T-helper 1 cell treated with Interleukin-12 subunit alpha and Interleukin-12 subunit beta and Interleukin-4 antibody, amounts not matched to agents 30 μg/mL and 1 μg/mL, for 36 hours (primary cell): ENCODE data around the gene ZNF273.
"Not testable (repeated sequence)": the region's sequence is repeated elsewhere in the genome, so short reads cannot be mapped to it uniquely, and the experiment has no call there.

Experiments
- H3K27ac Mint-ChIP-seq: one replicate; pipeline ENCODE4 v1.8.0; 2021; ENCODE audit warnings: mild to moderate bottlenecking, mixed read lengths
- H3K27me3 Mint-ChIP-seq: one replicate; pipeline ENCODE4 v1.8.0; 2021; ENCODE audit warnings: low read depth, mixed read lengths
- H3K36me3 Mint-ChIP-seq: one replicate; pipeline ENCODE4 v1.8.0; 2021; ENCODE audit warnings: low read depth, mixed read lengths
- H3K4me1 Mint-ChIP-seq: one replicate; pipeline ENCODE4 v1.8.0; 2021; ENCODE audit warnings: low read depth, mixed read lengths
- H3K4me3 Mint-ChIP-seq: one replicate; pipeline ENCODE4 v1.8.0; 2021; ENCODE audit warnings: mild to moderate bottlenecking, moderate library complexity, mixed read lengths
- H3K9me3 Mint-ChIP-seq: one replicate; pipeline ENCODE4 v1.8.0; 2021; ENCODE audit warnings: mixed read lengths

Gene ZNF273

GRCh38 chr7:64902806-64903721, at the start of gene ZNF273:
Gene ZNF273, plus strand, starts transcription at chr7:64903273. Its CDS starts 45 bp downstream, at chr7:64903318.
- Mint-ChIP-seq H3K9me3 (peaks cover 10% of the 10 kb centered on the region), H3K27ac (peak within 1 kb of the TSS; percentile 91), H3K4me1 (peaks cover 31% of the 10 kb centered on the region), H3K27me3 (no peaks in the 10 kb centered on the region), H3K36me3 (peaks cover 23% of the 10 kb centered on the region), H3K4me3 (peak within 1 kb of the TSS; percentile 91)

GRCh38 chr7:64853679-64854078, 49.4 kb upstream of the ZNF273 start:
- H3K4me1 Mint-ChIP-seq = no peaks in the 10 kb centered on the region
- no peaks in the 10 kb centered on the region for H3K27me3 Mint-ChIP-seq
- H3K36me3 Mint-ChIP-seq = no peaks in the 10 kb centered on the region
- peaks cover 5% of the 10 kb centered on the region for H3K9me3 Mint-ChIP-seq
- no peak overlapping the region for H3K4me3 Mint-ChIP-seq
- H3K27ac Mint-ChIP-seq = no peak overlapping the region

- Mint-ChIP-seq H3K9me3 (no peaks in the 10 kb centered on the region), H3K4me3 (no peak overlapping the region), H3K27ac (no peak overlapping the region), H3K27me3 (no peaks in the 10 kb centered on the region), H3K36me3 (no peaks in the 10 kb centered on the region), H3K4me1 (no peaks in the 10 kb centered on the region)
These were observed 48.1 kb upstream of the ZNF273 start for GRCh38 chr7:64854969-64855368.

- no peak overlapping the region for H3K27ac Mint-ChIP-seq
- H3K9me3 Mint-ChIP-seq = peaks cover 25% of the 10 kb centered on the region
- no peaks in the 10 kb centered on the region for H3K27me3 Mint-ChIP-seq
- H3K4me3 Mint-ChIP-seq = no peak overlapping the region
- no peaks in the 10 kb centered on the region for H3K4me1 Mint-ChIP-seq
- no peaks in the 10 kb centered on the region for H3K36me3 Mint-ChIP-seq
These were observed 40.1 kb upstream of the ZNF273 start for GRCh38 chr7:64863021-64863420.

GRCh38 chr7:64863530-64863929, 39.5 kb upstream of the ZNF273 start:
- H3K9me3 Mint-ChIP-seq = peaks cover 30% of the 10 kb centered on the region
- not testable (repeated sequence) for H3K4me3 Mint-ChIP-seq, H3K36me3 Mint-ChIP-seq, H3K4me1 Mint-ChIP-seq, H3K27ac Mint-ChIP-seq, H3K27me3 Mint-ChIP-seq

GRCh38 chr7:64863969-64864368, 39.1 kb upstream of the ZNF273 start:
- Mint-ChIP-seq H3K4me1 (no peaks in the 10 kb centered on the region), H3K27me3 (no peaks in the 10 kb centered on the region), H3K27ac (no peak overlapping the region), H3K36me3 (no peaks in the 10 kb centered on the region), H3K4me3 (no peak overlapping the region), H3K9me3 (peaks cover 34% of the 10 kb centered on the region)

GRCh38 chr7:64867863-64868440, 35.1 kb upstream of the ZNF273 start:
- H3K27ac Mint-ChIP-seq = no peak overlapping the region

GRCh38 chr7:64868499-64868898, 34.6 kb upstream of the ZNF273 start:
- peaks cover 49% of the 10 kb centered on the region for H3K9me3 Mint-ChIP-seq
- H3K36me3 Mint-ChIP-seq = no peaks in the 10 kb centered on the region
- no peaks in the 10 kb centered on the region for H3K27me3 Mint-ChIP-seq
- H3K27ac Mint-ChIP-seq = no peak overlapping the region
- H3K4me1 Mint-ChIP-seq = no peaks in the 10 kb centered on the region
- no peak overlapping the region for H3K4me3 Mint-ChIP-seq

More at GRCh38 chr7:64867863-64868440, 35.1 kb upstream of the ZNF273 start:
- no peaks in the 10 kb centered on the region for H3K4me1 Mint-ChIP-seq
- H3K9me3 Mint-ChIP-seq = peaks cover 49% of the 10 kb centered on the region
- H3K36me3 Mint-ChIP-seq = no peaks in the 10 kb centered on the region
- no peaks in the 10 kb centered on the region for H3K27me3 Mint-ChIP-seq
- no peak overlapping the region for H3K4me3 Mint-ChIP-seq

GRCh38 chr7:64869121-64869725, 33.9 kb upstream of the ZNF273 start:
- Mint-ChIP-seq H3K36me3 (no peaks in the 10 kb centered on the region), H3K27me3 (no peaks in the 10 kb centered on the region), H3K27ac (no peak overlapping the region), H3K4me1 (no peaks in the 10 kb centered on the region), H3K4me3 (no peak overlapping the region), H3K9me3 (peaks cover 47% of the 10 kb centered on the region)

GRCh38 chr7:64869912-64870562, 33.0 kb upstream of the ZNF273 start:
- Mint-ChIP-seq H3K27me3 (no peaks in the 10 kb centered on the region), H3K36me3 (no peaks in the 10 kb centered on the region), H3K27ac (no peak overlapping the region), H3K4me1 (no peaks in the 10 kb centered on the region), H3K4me3 (no peak overlapping the region), H3K9me3 (peaks cover 44% of the 10 kb centered on the region)

GRCh38 chr7:64870656-64871055, 32.4 kb upstream of the ZNF273 start:
- Mint-ChIP-seq H3K4me3 (no peak overlapping the region), H3K4me1 (no peaks in the 10 kb centered on the region), H3K27me3 (no peaks in the 10 kb centered on the region), H3K9me3 (peaks cover 44% of the 10 kb centered on the region), H3K27ac (no peak overlapping the region), H3K36me3 (no peaks in the 10 kb centered on the region)

GRCh38 chr7:64871761-64872160, 31.3 kb upstream of the ZNF273 start:
- Mint-ChIP-seq H3K27ac (no peak overlapping the region), H3K27me3 (no peaks in the 10 kb centered on the region), H3K36me3 (no peaks in the 10 kb centered on the region), H3K9me3 (peaks cover 44% of the 10 kb centered on the region), H3K4me1 (no peaks in the 10 kb centered on the region), H3K4me3 (no peak overlapping the region)

GRCh38 chr7:64872351-64873154, 30.5 kb upstream of the ZNF273 start:
- peaks cover 41% of the 10 kb centered on the region for H3K9me3 Mint-ChIP-seq

GRCh38 chr7:64873155-64873500, 29.9 kb upstream of the ZNF273 start:
- Mint-ChIP-seq H3K4me3 (no peak overlapping the region), H3K27ac (no peak overlapping the region), H3K4me1 (peaks cover 2% of the 10 kb centered on the region), H3K9me3 (peaks cover 37% of the 10 kb centered on the region), H3K36me3 (no peaks in the 10 kb centered on the region), H3K27me3 (no peaks in the 10 kb centered on the region)

More at GRCh38 chr7:64872351-64873154, 30.5 kb upstream of the ZNF273 start:
- Mint-ChIP-seq H3K36me3 (no peaks in the 10 kb centered on the region), H3K4me3 (no peak overlapping the region), H3K4me1 (no peaks in the 10 kb centered on the region), H3K27me3 (no peaks in the 10 kb centered on the region), H3K27ac (no peak overlapping the region)
